Aorta (tissue), 5 donors: ENCODE data around the gene BARX2. TPM values are rescaled to one million over a fixed set of nuclear protein-coding genes. Genes with fewer than 3 reads are reported as not detected.

ENCODE experiments used
- ATAC-seq: fragments of 200-7000 bp; cut with Tn5 transposase; one replicate; pipeline ENCODE4 v1.9.1; 2022; ENCODE audit warnings: moderate library complexity; ENCODE audit not compliant: low FRiP score
- DNase-seq, 2 donors: peaks; one replicate each; pipeline ENCODE4 v3.0.0-alpha.2; 2020
- H3K27ac ChIP-seq, 2 donors: one replicate each; pipeline ENCODE4 v1.5.1; 2013; ENCODE audit warnings: low read length in 2 of 2, mild to moderate bottlenecking in 2 of 2, moderate library complexity in 2 of 2, control low read depth in 1 of 2, inconsistent platforms in 1 of 2, low read depth in 1 of 2
- H3K27me3 ChIP-seq, 2 donors: one replicate each; pipeline ENCODE4 v1.6.1; 2013; ENCODE audit warnings: control low read depth in 1 of 2, low read length in 1 of 2, mild to moderate bottlenecking in 1 of 2, moderate library complexity in 1 of 2; ENCODE audit not compliant: insufficient read depth in 2 of 2, control insufficient read depth in 1 of 2
- H3K36me3 ChIP-seq, 2 donors: one replicate each; pipeline ENCODE4 v1.6.1; 2013; ENCODE audit warnings: control low read depth in 1 of 2, low read length in 1 of 2, mild to moderate bottlenecking in 1 of 2; ENCODE audit not compliant: insufficient read depth in 2 of 2, control insufficient read depth in 1 of 2
- H3K4me1 ChIP-seq, 2 donors: one replicate each; pipeline ENCODE4 v1.6.1; 2013; ENCODE audit warnings: low read length in 2 of 2, control low read depth in 1 of 2, mild to moderate bottlenecking in 1 of 2, moderate library complexity in 1 of 2; ENCODE audit not compliant: insufficient read depth in 2 of 2, control insufficient read depth in 1 of 2
- H3K4me3 ChIP-seq, 2 donors: one replicate each; pipeline ENCODE4 v1.5.1; 2013; ENCODE audit warnings: low read length in 2 of 2, control low read depth in 1 of 2, mild to moderate bottlenecking in 1 of 2
- H3K9me3 ChIP-seq: one replicate; pipeline ENCODE4 v1.6.1; 2013; ENCODE audit warnings: mild to moderate bottlenecking, low read length; ENCODE audit not compliant: control insufficient read depth
- whole genome bisulfite sequencing, 2 donors: extraction: QIAGEN DNeasy Blood & Tissue Kit; methylation state at CpG; one replicate each; pipeline ENCODE4 v1.1.7; 2013; 5-methylcytosine and 5-hydroxymethylcytosine counted together
- intact Hi-C, 2 donors: fragments of 100-400 bp; cut with DNase I; formaldehyde crosslinking; loops; one replicate each; pipeline versions ENCODE4 v1.14.2 to v1.15.0; 2022
- polyA plus RNA-seq, 2 donors: library from polyadenylated mRNA; stranded (reverse); fragments of 200-250 nt; gene quantifications; one replicate each; pipeline ENCODE4 v1.2.3, GENCODE V29; 2013
- total RNA-seq, 2 donors: library from RNA; stranded (reverse); fragmentation: NEBNext Ultra II Directional; extraction: Animal tissue kit (Norgen Biotek cat#: 25700); gene quantifications; one replicate each; pipeline ENCODE4 v1.2.1, GENCODE V29; 2021
- donor health status: healthy with polysubstance abuse.
- donor health status: Bipolar disorder and iron deficiency.
- donor health status: DM: no; HTN: no; CAD: no.
- donor health status: DM: no; HTN: no; CAD: no.
- donor health status: DM: yes; HTN: yes; CAD: no.

BARX2 gene
- total and polyA plus RNA-seq, 4 donors: 0.05 to 1.5 TPM; not detected in 2

DNA sequence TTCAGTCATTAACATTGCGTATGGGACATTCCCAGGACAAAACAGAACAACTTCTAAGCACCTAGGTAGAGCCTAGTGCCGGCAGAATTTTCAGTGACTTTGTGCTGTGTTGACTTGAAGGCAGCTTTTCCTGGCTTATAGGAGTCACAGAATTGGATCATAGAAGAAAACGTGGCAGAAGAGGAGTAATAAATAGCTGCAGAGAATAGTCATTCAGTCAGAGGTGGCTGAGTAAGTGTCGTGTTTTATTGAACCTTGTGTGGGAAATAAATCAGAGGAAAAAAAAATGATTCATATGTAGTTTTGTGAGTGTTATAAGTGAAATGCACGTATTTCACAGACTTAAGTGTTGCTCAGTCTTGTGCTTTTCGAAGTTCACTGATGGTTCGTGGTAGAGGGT, 2.1 kb downstream of the BARX2 start:
- Histone ChIP-seq H3K27me3 (no peaks in the 10 kb centered on the region), H3K4me1 (no peaks in the 10 kb centered on the region), H3K9me3 (no peaks in the 10 kb centered on the region), H3K4me3 (no peak overlapping the region), H3K36me3 (no peaks in the 10 kb centered on the region), H3K27ac (no peak overlapping the region)
- intact Hi-C loops: no loop called here
- no peak for DNase-seq
- WGBS, 2 donors: 83% methylated on average over 7 of the region's 7 CpGs
- no peak for ATAC-seq

DNA sequence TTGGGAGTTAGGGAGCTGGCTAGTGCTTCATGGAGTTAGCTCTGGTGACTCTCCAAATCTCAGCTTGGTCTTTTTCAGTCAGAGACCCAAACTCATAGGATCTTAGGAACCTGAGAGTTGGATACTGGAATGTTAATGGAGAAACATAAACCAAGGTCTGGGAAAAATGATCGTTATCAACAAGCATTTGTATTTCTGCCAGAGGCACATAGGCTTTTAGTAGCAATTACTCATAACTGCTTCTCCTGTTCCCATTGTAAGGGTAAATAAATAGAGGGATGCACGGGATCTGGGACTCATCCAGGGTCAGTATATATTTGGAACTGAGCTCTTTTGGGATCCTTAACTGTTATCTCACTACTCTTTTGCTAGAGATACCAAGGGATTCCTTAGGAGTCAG, 4.8 kb downstream of the BARX2 start:
- Histone ChIP-seq H3K27me3 (peaks cover 0 to 2% of the 10 kb centered on the region in 2 donors), H3K4me1 (no peaks in the 10 kb centered on the region), H3K4me3 (no peak overlapping the region), H3K27ac (no peak overlapping the region), H3K36me3 (no peaks in the 10 kb centered on the region), H3K9me3 (no peaks in the 10 kb centered on the region)
- intact Hi-C loops: no loop called here
- no peak for ATAC-seq
- WGBS, 2 donors: 27 to 46% methylated on average over 2 of the region's 2 CpGs
- DNase-seq: no peak

DNA sequence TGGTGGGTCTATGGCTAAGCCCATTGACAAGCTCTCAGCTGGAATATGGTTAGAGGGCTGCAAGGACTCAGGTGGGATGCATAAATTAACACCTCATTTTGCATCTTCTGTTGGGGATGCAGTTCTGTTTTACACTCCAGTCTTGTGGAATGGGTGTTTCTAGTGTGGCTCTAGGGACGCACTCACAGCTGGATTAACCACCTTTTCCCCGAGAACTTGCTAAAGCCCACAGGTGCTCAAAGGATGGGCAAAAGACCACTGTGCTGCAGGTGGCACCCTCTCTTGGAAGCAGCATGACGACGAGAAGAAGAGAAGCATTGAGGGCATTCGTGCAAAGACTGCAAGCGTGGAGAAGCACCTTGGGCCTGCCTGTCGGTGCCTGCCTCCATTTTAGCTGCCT, 6.9 kb downstream of the BARX2 start:
- H3K4me3 ChIP-seq: no peak overlapping the region
- 83 to 86% methylated on average over 7 of the region's 7 CpGs for WGBS, 2 donors
- no peaks in the 10 kb centered on the region for H3K9me3 ChIP-seq
- H3K4me1 ChIP-seq: no peaks in the 10 kb centered on the region
- ATAC-seq (no peak), DNase-seq (no peak)
- intact Hi-C loops: no loop called here
- peaks cover 0 to 2% of the 10 kb centered on the region in 2 donors for H3K27me3 ChIP-seq
- H3K36me3 ChIP-seq: no peaks in the 10 kb centered on the region
- H3K27ac ChIP-seq: no peak overlapping the region

DNA sequence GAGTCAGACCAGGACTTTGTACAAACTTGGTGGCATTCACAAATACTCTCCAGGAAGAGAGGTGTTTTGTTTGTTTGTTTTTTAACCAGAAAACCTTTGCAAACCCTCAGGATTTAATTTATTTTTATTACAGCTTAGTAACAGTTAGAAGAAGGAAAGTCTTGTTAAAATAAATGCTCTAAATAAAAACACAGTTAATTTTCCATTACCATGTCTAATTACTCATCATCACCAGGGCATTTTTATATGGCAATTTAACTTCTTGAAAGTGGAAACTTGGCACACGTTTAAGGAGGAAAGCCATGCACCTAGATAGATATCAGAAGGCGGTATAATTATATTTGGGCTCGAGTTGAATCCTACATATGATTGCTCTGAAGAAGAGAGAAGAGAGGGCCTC, 7.4 kb downstream of the BARX2 start:
- peaks cover 0 to 2% of the 10 kb centered on the region in 2 donors for H3K27me3 ChIP-seq
- no peak for ATAC-seq
- no peak overlapping the region for H3K27ac ChIP-seq
- DNase-seq: no peak
- 58 to 61% methylated on average over 3 of the region's 3 CpGs for WGBS, 2 donors
- no peaks in the 10 kb centered on the region for H3K36me3 ChIP-seq
- no peaks in the 10 kb centered on the region for H3K4me1 ChIP-seq
- no peaks in the 10 kb centered on the region for H3K9me3 ChIP-seq
- no peak overlapping the region for H3K4me3 ChIP-seq
- intact Hi-C loops: no loop called here

DNA sequence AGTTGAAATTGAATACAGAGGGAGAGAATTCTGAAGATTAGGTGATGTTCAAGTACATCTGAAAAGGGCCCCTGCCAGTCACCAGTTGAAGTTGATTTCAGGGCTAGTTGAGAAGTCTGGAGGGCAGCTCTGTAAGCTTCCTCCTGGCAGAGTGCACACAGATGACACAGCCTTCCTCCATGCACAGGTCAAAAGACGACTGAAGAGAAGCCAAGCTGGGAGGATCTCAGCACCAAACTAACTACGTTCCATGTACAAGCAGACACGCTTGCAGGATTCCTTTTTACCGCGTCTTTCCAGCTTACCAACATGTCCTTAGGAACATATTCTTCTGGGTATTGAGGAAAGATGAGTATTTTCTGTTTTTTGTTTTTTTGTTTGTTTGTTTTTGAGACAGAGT, 7.9 kb downstream of the BARX2 start:
- ATAC-seq: no peak
- intact Hi-C loops: no loop called here
- WGBS, 2 donors: 85 to 87% methylated on average over 5 of the region's 5 CpGs
- no peaks in the 10 kb centered on the region for H3K9me3 ChIP-seq
- peaks cover 0 to 4% of the 10 kb centered on the region in 2 donors for H3K27me3 ChIP-seq
- no peak overlapping the region for H3K27ac ChIP-seq
- H3K4me3 ChIP-seq: no peak overlapping the region
- DNase-seq: no peak
- H3K36me3 ChIP-seq: no peaks in the 10 kb centered on the region
- no peaks in the 10 kb centered on the region for H3K4me1 ChIP-seq

DNA sequence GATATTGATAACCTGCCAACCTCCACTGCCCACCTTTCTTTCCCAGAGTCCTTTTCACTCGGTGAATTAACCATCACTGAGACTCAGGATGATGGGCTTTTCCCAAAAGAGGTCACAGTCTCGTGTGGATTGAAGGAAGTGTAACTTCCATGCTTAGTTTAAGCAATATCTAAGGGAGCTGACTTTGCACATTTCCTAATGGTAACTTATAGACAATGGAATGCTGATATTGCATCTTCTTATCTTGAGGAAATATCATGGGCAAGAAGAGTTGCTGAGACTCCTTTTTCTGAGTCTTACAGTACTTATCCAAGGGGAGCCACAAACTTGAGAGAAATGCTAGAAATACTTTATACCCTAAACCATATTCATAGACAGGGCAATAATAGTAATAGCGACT, 8.8 kb downstream of the BARX2 start:
- intact Hi-C loops: no loop called here
- DNase-seq: no peak
- WGBS, 2 donors: 68 to 73% methylated on average over 3 of the region's 3 CpGs
- no peak for ATAC-seq
- no peaks in the 10 kb centered on the region for H3K9me3 ChIP-seq
- no peak overlapping the region for H3K27ac ChIP-seq
- no peak overlapping the region for H3K4me3 ChIP-seq
- H3K27me3 ChIP-seq: peaks cover 0 to 4% of the 10 kb centered on the region in 2 donors
- no peaks in the 10 kb centered on the region for H3K4me1 ChIP-seq
- H3K36me3 ChIP-seq: no peaks in the 10 kb centered on the region

DNA sequence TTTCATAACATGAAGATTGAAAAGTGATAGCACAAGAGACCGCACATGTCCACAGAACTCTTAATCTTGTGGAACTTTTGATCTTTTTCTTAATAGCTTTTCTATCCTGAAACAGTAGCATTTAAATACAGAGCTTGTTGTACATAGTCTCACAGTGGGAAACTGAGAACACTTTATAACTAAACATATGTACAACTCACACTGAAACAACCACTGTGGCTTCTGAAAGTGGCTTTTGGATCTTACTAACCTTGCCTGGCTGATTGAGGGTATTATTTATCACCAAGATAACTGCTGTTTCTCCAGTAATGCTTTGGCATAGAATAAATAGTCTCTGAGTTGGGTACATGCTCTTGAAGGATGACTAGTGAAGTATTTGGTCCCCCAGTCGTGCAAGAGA, 10.2 kb downstream of the BARX2 start:
- no peaks in the 10 kb centered on the region for H3K9me3 ChIP-seq
- H3K36me3 ChIP-seq: no peaks in the 10 kb centered on the region
- no peak for DNase-seq
- 57 to 59% methylated on average over 2 of the region's 2 CpGs for WGBS, 2 donors
- ATAC-seq: no peak
- peaks cover 0 to 5% of the 10 kb centered on the region in 2 donors for H3K27me3 ChIP-seq
- no peaks in the 10 kb centered on the region for H3K4me1 ChIP-seq
- intact Hi-C loops: no loop called here
- H3K4me3 ChIP-seq: no peak overlapping the region
- H3K27ac ChIP-seq: no peak overlapping the region

DNA sequence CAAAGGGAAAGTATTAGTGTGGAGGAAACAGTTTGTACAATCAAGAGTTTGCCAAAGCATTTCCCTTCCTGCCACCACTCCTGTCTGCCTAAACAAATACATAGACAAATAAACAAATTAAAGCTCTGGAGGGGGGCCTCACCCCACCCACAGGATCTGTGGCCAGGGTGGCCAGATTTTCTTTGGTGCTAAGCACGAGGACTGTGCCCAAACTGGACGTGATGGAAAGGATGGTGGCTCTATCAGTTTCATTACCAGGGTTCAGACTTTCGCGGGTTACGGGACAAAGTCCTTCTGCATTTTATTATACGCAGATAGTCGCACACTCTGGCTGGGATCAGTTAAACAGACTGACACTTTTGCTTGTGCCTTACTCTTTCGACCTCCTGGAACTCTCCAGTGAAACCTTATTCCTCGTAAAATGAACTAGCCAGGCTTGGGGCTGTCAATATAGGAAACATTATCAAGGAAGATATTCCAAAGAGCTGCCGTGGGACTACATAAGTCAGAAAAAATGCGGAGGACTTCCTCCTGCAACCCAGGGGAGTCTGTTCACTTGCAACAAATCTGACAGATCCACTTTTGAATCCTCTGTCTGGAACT, 11.2 kb downstream of the BARX2 start:
- no peak overlapping the region for H3K27ac ChIP-seq
- no peak for DNase-seq
- no peaks in the 10 kb centered on the region for H3K36me3 ChIP-seq
- no peak overlapping the region for H3K4me3 ChIP-seq
- intact Hi-C loops: no loop called here
- H3K4me1 ChIP-seq: no peaks in the 10 kb centered on the region
- H3K27me3 ChIP-seq: peaks cover 0 to 5% of the 10 kb centered on the region in 2 donors
- no peak for ATAC-seq
- WGBS, 2 donors: 33 to 38% methylated on average over 11 of the region's 11 CpGs
- H3K9me3 ChIP-seq: peaks cover 4% of the 10 kb centered on the region

DNA sequence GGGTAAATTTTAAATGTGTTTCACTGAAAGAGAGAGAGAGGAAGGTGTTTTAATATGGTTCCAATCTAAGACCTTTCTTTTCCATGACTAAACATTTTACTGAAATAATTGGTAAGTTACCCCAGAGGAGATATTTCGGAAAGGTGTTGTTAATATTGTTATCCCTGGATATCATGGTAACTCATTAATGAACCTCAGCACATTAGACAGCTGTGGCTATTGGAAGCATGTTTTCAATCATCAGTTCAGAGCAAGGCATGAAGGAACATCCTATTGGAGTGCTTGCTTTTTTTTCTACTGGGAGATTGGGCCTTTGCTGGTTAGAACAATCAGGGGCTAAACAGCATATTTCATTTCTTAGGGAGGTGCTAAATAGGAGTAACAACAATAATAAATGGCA, 11.8 kb downstream of the BARX2 start:
- Histone ChIP-seq H3K9me3 (peaks cover 4% of the 10 kb centered on the region), H3K27me3 (peaks cover 0 to 5% of the 10 kb centered on the region in 2 donors), H3K27ac (no peak overlapping the region), H3K36me3 (no peaks in the 10 kb centered on the region), H3K4me3 (no peak overlapping the region), H3K4me1 (no peaks in the 10 kb centered on the region)
- no peak for ATAC-seq
- intact Hi-C loops: no loop called here
- 61 to 67% methylated on average over 1 of the region's 1 CpG for WGBS, 2 donors
- DNase-seq: no peak
